ENCODE measurements around the gene MON1A.

The MON1A gene

GRCh38 chr3:49859576-49860305 lies 69.9 kb downstream of the MON1A start:
- no peak overlapping the region for H3K9ac ChIP-seq (ENCODE audit: low read depth in 1 of 2, low read length in 2 of 2)
- H3K27me3 ChIP-seq (ENCODE audit: control insufficient read depth in 1 of 2, insufficient read depth in 2 of 2, low read length in 2 of 2) = peaks cover 11 to 12% of the 10 kb centered on the region in 2 donors
- H3K4me1 ChIP-seq (ENCODE audit: control insufficient read depth in 1 of 2, insufficient read depth in 2 of 2, low read length in 2 of 2) = peaks cover 9 to 14% of the 10 kb centered on the region in 2 donors
- no peak overlapping the region for H3K4me3 ChIP-seq (ENCODE audit: low read depth in 1 of 2, low read length in 2 of 2)
- no peak overlapping the region for H3K27ac ChIP-seq (ENCODE audit: low read depth, low read length)
- H3K9me3 ChIP-seq (ENCODE audit: control insufficient read depth in 1 of 2, low read length in 2 of 2) = no peaks in the 10 kb centered on the region
- no peaks in the 10 kb centered on the region for H3K36me3 ChIP-seq (ENCODE audit: control insufficient read depth in 1 of 2, insufficient read depth in 2 of 2, low read length in 2 of 2)
